ENCODE measurements around the gene NEMP2.

NEMP2 gene

DNA sequence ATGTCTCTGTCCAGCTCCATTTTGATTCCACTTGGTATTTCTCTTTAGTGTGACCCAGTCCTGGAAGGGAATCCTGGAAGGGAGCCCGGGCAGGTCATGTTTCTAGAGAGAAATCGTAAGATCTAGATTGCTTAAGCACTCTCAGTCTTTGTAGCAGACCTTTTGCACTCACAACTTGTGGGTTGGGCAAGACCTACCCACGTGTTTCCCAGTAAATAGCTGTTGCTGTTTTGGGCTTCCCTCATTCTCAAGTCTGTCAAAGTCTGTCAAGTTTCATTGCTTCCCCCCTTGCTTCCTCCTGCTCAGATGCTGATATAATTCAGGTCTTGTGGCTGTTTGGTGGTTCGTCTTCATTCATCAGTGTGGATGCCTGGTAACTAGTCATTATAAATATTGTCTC is 17.4 kb upstream of the NEMP2 start:
- TF ChIP-seq CTCF (IDR thresholded peaks at IDR 0.05; ENCODE audit: low read depth, low read length, poor library complexity, severe bottlenecking) (no peak), EZH2phosphoT487 (IDR thresholded peaks at IDR 0.05; ENCODE audit: borderline replicate concordance, low read length) (no peak)
- H3K27ac ChIP-seq (ENCODE audit: low read depth, low read length), result no peak overlapping the region
- H3F3A ChIP-seq (ENCODE audit: control insufficient read depth, insufficient read depth), result no peaks in the 10 kb centered on the region
- peaks cover 8% of the 10 kb centered on the region; the same call in 1 of the 2 replicates for H3K79me2 ChIP-seq (ENCODE audit: control insufficient read depth, low read length)
- H3K9me2 ChIP-seq (replicated peaks; ENCODE audit: control insufficient read depth, low read length), result no peaks in the 10 kb centered on the region
- peak overlapping the region; percentile 53 for H3K4me2 ChIP-seq (ENCODE audit: low read length)
- H3K4me1 ChIP-seq (ENCODE audit: control insufficient read depth, low read length), result peaks cover 17% of the 10 kb centered on the region
- no peaks in the 10 kb centered on the region for H3K36me3 ChIP-seq (ENCODE audit: control insufficient read depth, low read length)
- H4K20me1 ChIP-seq (ENCODE audit: control insufficient read depth, insufficient read depth, low read depth, low read length), result no peaks in the 10 kb centered on the region
- no peaks in the 10 kb centered on the region for H3K9me3 ChIP-seq (ENCODE audit: control insufficient read depth, insufficient read depth, low read length)
- H3K27me3 ChIP-seq (ENCODE audit: control insufficient read depth, low read length), result no peaks in the 10 kb centered on the region
- peak overlapping the region; percentile 40 for H3K4me3 ChIP-seq (ENCODE audit: low read length)

DNA sequence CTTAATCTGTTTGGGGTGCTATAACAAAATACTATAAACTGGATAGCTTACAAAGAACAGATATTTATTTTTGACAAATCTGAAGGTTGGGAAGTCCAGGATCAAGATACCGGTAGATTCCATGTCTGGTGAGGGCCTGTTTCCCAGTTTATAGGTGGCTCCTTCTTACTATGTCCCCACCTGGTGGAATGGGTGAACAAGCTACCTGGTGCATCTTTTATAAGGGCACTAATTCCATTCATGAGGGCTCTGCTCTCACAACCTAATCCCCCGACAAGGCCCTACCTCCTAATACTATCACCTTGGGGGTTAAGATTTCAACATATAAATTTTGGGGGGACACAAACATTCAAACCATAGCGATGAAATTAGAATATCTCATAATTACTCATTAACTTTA is 15.6 kb upstream of the NEMP2 start:
- Histone ChIP-seq H3K4me3 (ENCODE audit: low read length) (no peak overlapping the region), H3K27ac (ENCODE audit: low read depth, low read length) (no peak overlapping the region), H3K79me2 (ENCODE audit: control insufficient read depth, low read length) (peaks cover 8% of the 10 kb centered on the region; the same call in 1 of the 2 replicates), H3K27me3 (ENCODE audit: control insufficient read depth, low read length) (no peaks in the 10 kb centered on the region), H3F3A (ENCODE audit: control insufficient read depth, insufficient read depth) (no peaks in the 10 kb centered on the region), H3K4me1 (ENCODE audit: control insufficient read depth, low read length) (peaks cover 17% of the 10 kb centered on the region), H3K9me3 (ENCODE audit: control insufficient read depth, insufficient read depth, low read length) (no peaks in the 10 kb centered on the region), H3K36me3 (ENCODE audit: control insufficient read depth, low read length) (no peaks in the 10 kb centered on the region), H3K4me2 (ENCODE audit: low read length) (no peak overlapping the region), H4K20me1 (ENCODE audit: control insufficient read depth, insufficient read depth, low read depth, low read length) (no peaks in the 10 kb centered on the region), H3K9me2 (replicated peaks; ENCODE audit: control insufficient read depth, low read length) (no peaks in the 10 kb centered on the region)
- TF ChIP-seq EZH2phosphoT487 (IDR thresholded peaks at IDR 0.05; ENCODE audit: borderline replicate concordance, low read length) (no peak), CTCF (IDR thresholded peaks at IDR 0.05; ENCODE audit: low read depth, low read length, poor library complexity, severe bottlenecking) (no peak)

DNA sequence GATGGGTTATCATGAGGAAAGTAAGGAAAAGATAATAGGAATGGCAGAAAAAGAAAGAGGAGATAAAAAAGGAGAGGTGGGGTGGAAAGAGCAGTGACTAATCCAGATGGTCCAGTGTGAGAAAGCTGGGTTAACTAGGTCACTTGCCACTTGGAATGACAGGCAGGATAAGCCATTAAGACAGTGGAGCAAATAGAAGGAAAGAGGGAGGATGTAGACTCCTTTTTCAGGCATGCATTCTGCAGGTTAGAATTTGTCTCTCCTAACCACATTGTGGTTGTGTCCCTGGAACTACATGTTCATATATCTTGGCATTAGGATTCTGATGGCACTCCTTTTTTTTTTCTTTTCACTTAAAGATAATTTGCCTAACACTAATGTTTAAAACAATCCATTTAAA is 13.4 kb upstream of the NEMP2 start:
- Histone ChIP-seq H3K36me3 (ENCODE audit: control insufficient read depth, low read length) (no peaks in the 10 kb centered on the region), H3K4me2 (ENCODE audit: low read length) (no peak overlapping the region), H3K79me2 (ENCODE audit: control insufficient read depth, low read length) (peaks cover 16% of the 10 kb centered on the region), H3F3A (ENCODE audit: control insufficient read depth, insufficient read depth) (no peaks in the 10 kb centered on the region), H3K9me2 (replicated peaks; ENCODE audit: control insufficient read depth, low read length) (no peaks in the 10 kb centered on the region), H3K27ac (ENCODE audit: low read depth, low read length) (no peak overlapping the region), H3K4me3 (ENCODE audit: low read length) (no peak overlapping the region), H3K9me3 (ENCODE audit: control insufficient read depth, insufficient read depth, low read length) (no peaks in the 10 kb centered on the region), H3K4me1 (ENCODE audit: control insufficient read depth, low read length) (peaks cover 17% of the 10 kb centered on the region), H3K27me3 (ENCODE audit: control insufficient read depth, low read length) (no peaks in the 10 kb centered on the region), H4K20me1 (ENCODE audit: control insufficient read depth, insufficient read depth, low read depth, low read length) (no peaks in the 10 kb centered on the region)
- TF ChIP-seq CTCF (IDR thresholded peaks at IDR 0.05; ENCODE audit: low read depth, low read length, poor library complexity, severe bottlenecking), result no peak
- TF ChIP-seq EZH2phosphoT487 (IDR thresholded peaks at IDR 0.05; ENCODE audit: borderline replicate concordance, low read length), result no peak

DNA sequence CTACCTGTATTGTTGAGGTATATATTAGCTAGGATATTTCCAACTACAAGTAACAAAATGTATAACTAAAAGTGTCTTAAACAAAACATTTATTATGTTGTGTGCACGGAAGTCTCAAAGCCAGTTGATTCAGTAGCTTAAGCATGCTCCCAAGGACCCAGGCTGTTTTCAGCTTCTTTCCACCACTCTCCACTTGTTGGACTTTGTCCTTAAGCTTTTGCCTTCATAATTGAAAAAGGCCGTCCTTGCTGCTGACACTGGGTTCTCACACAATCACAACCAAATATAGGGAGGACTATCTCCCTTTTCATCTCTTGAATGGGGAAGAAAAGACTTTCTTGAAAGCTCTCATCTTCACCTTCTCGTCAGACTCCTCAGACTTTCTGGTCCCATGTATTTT is 12.2 kb upstream of the NEMP2 start:
- Histone ChIP-seq H3K4me3 (ENCODE audit: low read length) (no peak overlapping the region), H3K4me2 (ENCODE audit: low read length) (no peak overlapping the region), H3K79me2 (ENCODE audit: control insufficient read depth, low read length) (peaks cover 18% of the 10 kb centered on the region), H3K9me2 (replicated peaks; ENCODE audit: control insufficient read depth, low read length) (no peaks in the 10 kb centered on the region), H3K36me3 (ENCODE audit: control insufficient read depth, low read length) (no peaks in the 10 kb centered on the region), H3F3A (ENCODE audit: control insufficient read depth, insufficient read depth) (no peaks in the 10 kb centered on the region), H3K4me1 (ENCODE audit: control insufficient read depth, low read length) (peaks cover 9% of the 10 kb centered on the region), H3K27me3 (ENCODE audit: control insufficient read depth, low read length) (no peaks in the 10 kb centered on the region), H3K27ac (ENCODE audit: low read depth, low read length) (no peak overlapping the region), H4K20me1 (ENCODE audit: control insufficient read depth, insufficient read depth, low read depth, low read length) (no peaks in the 10 kb centered on the region), H3K9me3 (ENCODE audit: control insufficient read depth, insufficient read depth, low read length) (no peaks in the 10 kb centered on the region)
- TF ChIP-seq EZH2phosphoT487 (IDR thresholded peaks at IDR 0.05; ENCODE audit: borderline replicate concordance, low read length) (no peak), CTCF (IDR thresholded peaks at IDR 0.05; ENCODE audit: low read depth, low read length, poor library complexity, severe bottlenecking) (no peak)

All from DOHH2 (cell line).